ENCODE measurements around the gene STK36.

The STK36 gene

DNA sequence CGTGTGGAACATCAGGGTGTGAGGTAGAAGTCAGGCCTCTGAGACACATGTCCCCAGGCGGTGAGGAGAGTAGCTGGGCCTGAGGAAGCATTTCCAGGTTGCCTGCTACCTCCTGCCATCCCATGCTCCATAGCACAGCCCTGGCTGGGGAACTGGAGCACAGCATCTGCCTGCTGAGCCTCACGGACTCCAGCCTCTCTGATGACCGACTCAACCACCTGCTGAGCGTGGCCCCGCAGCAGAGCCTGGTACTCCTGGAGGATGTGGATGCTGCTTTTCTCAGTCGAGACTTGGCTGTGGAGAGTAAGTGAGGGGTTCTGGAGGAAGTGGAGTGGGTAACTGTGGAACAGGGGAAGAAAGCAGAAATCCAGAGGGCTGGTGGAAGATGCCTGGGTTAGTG lies 9.5 kb upstream of the STK36 start:
- DNase-seq, result no peak

DNA sequence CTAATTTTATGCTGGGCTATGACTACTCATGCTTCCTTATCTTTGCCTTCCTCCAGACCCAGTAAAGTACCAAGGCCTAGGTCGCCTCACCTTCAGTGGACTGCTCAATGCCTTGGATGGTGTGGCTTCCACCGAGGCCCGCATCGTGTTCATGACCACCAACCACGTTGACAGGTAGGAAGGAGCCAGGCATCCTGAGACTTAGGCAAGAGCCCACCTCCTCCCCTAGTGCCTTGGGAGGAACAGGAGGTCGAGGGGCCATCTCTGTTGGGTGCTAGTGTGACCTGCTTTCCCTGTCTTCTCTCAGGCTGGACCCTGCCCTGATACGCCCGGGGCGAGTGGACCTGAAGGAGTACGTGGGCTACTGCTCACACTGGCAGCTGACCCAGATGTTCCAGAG lies 9.1 kb upstream of the STK36 start:
- DNase-seq, result no peak

- no peak for DNase-seq
Observed at GRCh38 chr2:218663901-218664300, 8.0 kb upstream of the STK36 start.

- DNase-seq, result no peak
Observed at GRCh38 chr2:218664653-218665052, 7.2 kb upstream of the STK36 start.

DNA sequence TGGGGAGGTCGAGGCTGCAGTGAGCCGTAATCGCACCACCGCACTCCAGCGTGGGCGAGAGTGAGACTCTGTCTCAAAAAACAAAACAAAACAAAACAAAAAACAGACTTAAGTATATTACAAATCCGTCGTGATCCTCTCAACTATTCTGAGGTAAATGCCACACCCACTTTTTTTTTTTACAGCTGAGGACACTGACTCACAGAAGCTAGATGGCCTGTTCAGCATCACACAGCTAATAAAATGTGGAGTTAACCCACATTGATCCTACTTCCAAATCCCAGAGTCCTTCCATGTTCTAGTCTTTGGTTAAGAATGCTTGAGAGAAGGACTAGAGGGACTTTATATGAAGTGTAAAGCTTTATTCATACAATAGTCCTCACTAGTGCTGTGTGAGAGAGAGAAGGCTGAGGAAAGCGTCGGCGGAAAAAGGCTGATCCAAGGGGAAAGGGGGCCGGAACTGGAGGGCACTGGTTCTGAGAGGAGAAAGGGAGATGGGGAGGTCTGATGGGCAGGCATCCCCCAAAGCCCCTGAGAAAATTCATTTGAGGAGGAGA lies 711 bp upstream of the STK36 start:
- DNase-seq, result peak; percentile 21 to 48 (median 46)

GRCh38 chr2:218679119-218679518 lies 7.2 kb downstream of the STK36 start:
- DNase-seq, result peak; percentile 94 to 98 (median 96)

DNA sequence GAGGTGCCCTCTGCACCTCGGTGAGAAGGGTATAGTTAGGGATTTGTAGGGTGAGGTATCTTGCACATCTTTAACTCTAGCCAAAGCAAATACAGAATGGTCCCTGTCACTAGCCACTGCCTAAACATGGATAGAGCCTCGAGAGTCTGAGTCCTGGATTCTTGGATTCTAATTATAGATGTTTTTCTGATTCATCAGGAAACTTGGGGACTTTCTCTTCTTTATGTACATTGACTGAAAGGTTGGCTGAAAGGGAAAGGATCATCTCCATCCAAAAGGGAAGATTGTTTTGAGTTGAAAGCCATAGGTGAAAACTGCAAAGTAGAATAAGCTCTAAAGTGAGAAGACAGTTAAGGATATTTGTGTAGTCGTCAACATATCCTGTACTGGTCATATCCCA lies 8.2 kb downstream of the STK36 start:
- DNase-seq, result peak; percentile 43 to 71 (median 66)

DNA sequence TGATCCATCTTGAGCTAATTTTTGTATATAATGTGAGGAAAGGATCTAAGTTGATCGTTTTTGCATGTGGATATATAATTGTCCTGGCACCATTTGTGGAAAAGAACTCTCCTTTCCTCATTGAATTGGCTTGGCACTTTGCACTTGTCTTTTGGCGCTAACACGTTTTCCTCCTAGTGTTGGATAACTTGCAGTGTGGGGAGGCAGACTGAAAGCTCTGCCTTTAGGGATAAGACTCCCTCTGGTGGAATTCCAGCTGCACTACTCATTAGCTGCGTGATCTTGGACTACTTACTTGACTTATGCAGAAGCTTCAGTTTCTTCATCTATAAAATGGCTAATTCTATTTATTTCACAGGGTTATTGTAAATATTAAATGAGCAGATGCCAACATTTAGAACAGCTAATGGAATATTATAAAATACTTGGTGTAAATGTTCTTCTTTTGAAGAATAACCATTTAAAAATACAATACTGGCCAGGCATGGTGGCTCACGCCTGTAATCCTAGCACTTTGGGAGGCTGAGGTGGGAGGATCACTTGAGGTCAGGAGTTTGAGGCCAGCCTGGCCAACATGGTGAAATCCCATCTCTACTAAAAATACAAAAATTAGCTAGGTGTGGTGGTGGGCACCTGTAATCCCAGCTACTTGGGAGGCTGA lies 15.6 kb downstream of the STK36 start:
- DNase-seq, result peak; percentile 85 to 92 (median 88)

GRCh38 chr2:218691234-218691633 lies 19.3 kb downstream of the STK36 start:
- peak in 1 of 3 donors; percentile 16 for DNase-seq

DNA sequence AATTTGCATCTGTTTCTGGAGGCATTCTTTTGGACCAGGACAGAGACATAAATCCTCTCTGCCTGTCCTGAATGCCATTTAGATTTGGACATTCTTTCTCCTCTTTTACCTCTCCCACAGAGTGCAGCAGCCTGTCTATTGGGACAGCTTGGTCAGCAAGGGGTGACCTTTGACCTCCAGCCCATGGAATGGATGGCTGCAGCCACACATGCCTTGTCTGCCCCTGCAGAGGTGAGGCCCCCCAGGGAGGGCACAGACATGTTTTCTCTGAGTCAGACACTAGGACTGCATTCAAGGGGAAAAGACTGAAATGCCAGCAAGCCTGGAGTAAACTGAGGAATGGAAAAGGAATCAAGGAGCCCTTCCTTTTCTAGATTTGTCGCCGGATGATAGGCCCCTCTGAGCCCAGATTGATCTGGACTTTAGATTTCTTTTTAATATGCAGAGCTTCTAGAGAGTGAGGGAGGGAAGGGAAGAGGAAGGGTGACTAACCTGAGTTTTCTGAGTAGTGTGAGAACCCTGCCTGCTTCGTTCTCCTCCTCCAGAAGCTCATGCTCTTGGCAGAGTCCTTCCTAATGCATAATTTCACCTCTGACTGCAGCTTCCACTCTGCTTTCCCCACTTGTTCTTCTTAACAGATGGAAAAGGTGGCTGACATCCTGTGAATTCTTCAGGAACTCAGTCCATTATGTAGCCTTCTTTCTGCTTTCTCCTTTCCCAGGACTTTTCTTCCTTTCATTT lies 22.7 kb downstream of the STK36 start:
- no peak for DNase-seq

GRCh38 chr2:218698885-218699284 lies 27.0 kb downstream of the STK36 start:
- no peak for DNase-seq

GRCh38 chr2:218701806-218702205 lies 29.9 kb downstream of the STK36 start:
- DNase-seq, result no peak

DNA sequence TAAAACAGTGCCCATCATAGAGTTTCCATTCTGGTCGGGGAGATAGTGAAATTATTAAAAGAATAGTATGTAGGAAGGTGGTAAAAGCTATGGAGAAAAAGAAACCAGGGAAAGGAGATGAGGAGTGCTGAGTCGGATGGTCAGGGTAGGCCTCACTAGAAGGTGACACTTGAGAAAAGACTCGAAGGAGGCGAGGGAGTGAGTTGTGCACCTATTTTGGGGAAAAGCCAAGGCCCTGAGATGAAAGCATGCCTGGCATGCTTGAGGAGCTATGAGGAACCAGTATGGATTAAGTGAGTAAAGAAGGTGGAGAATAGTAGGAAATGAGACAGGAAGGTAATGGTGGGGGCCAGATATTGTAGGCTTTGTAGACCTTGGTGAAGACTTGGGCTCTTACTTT lies 31.5 kb downstream of the STK36 start:
- DNase-seq, result no peak

- no peak for DNase-seq
Observed at GRCh38 chr2:218708086-218708485, 36.2 kb downstream of the STK36 start.

DNA sequence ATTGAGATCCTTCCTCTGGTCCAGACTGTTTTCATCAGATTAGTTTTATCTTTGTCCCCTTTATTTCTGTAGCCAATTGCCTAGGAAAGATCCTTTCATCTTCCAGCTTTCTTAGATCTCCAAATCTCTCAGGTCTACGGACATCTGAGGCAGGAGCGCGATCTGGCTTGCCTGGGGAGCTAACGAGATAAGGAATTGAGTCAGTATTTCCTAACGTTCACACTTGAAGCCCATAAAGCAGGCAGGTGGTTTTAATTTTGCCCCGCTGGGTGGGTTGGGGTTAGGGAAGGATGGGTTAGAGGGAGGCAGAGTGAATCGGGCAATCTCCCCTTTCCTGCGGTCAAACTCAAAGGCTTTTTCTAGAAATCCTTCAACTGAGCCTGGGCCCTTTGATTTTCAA lies 38.0 kb downstream of the STK36 start:
- no peak for DNase-seq

DNA sequence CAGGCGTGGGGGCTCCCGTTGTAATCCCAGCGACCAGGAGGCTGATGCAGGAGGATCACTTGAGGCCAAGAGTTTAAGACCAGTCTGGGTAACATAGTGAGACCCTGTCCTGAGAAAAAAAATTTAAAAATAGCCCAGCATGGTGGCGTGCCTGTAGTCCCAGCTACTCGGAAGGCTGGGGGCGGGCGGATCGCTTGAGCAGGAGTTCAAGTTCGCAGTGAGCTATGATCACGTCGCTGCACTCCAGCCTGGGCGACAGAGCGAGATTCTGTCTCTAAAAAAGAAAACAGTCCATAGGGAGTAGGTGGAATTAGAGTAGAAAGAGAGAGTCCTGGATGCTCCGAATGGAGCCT lies 38.4 kb downstream of the STK36 start:
- no peak for DNase-seq

DNA sequence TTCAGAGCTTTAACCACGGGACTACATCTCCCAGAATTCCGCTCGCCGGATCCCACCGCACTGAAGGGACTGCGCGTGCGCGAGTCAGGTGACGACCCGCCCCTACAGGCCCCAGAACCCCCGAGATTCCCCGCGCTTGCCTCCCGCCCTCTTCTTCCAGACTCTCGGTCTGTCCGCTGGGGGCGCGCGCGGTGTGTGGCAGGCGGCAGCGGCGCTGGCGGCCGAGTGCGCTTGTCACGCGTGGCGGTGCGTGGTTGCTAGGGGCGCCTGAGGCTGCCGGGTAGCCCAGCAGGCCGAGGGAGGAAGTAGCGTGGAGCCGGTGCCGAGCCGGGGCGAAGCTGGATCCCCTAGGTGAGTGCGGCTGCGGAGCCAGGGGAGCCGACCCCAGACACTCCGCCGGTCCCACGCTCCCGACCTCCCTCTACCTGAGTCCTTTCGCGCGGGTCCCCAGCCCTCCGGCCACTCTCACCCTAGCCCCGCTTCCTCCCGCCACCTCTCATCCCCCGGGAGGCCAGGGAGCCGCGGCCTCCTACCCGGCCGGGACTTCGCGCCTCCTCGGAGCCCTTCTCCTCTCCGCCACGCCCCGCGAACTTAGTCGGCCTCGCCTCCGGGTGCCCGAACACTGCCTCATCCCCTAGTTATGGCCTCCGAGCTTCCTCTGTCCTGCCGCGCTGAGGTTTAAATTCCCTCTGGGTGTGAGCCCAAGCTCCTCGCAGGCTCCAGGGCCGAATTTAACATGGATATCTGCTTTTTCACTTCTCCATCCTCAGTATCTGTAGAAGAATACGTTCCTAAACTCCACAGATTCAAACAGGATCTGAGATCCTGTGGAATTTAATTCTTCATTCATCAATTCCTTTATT lies 39.0 kb downstream of the STK36 start, which contains the start of gene TTLL4:
Gene TTLL4 (plus strand): TSS at position 149 of the 863 bp plus-strand sequence. CDS start 26,842 bp downstream, outside the sequence.
- peak; percentile 99 to 100 (median 99) for DNase-seq

DNA sequence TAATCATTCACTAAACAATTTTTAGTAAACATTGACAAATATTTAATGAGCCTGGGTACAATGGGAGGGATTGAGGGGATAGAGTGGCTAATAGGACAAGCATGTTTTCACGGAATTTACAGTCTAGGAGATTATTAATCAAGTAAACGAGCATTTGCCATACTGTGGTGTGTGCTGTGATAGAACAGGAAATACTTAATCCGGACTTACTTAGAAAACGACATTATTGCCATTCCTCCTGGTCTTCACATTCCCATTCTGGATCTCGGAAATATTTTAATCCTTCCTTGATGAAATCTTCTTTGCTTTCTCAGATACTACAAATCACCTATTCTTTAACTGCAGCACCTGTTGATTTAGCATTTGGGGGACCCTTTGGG lies 39.7 kb downstream of the STK36 start:
- no peak for DNase-seq

GRCh38 chr2:218713922-218714321 lies 42.0 kb downstream of the STK36 start:
- DNase-seq, result peak in 1 of 3 donors; percentile 14

- no peak for DNase-seq
Observed at GRCh38 chr2:218716070-218716469, 44.2 kb downstream of the STK36 start.

DNA sequence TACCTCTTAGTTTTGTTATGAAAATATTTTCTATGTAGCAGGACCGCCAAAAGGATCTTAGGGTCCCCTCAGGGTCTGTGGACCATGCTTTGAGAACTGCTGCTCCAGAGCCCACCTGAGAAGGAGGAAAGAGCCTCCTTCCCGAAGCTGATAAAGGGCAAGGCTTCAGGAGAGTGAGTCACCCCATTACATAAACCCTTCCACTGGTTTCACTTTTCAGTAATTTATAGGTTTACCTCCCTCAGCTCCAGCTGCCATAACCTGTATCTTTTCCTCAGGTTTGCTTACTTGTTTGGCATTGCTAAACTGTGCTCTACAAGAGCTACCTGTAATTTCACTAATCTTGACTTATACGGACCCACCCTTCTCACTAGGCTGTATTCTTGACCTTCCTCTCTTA lies 45.4 kb downstream of the STK36 start:
- peak in 1 of 3 donors; percentile 32 for DNase-seq

DNA sequence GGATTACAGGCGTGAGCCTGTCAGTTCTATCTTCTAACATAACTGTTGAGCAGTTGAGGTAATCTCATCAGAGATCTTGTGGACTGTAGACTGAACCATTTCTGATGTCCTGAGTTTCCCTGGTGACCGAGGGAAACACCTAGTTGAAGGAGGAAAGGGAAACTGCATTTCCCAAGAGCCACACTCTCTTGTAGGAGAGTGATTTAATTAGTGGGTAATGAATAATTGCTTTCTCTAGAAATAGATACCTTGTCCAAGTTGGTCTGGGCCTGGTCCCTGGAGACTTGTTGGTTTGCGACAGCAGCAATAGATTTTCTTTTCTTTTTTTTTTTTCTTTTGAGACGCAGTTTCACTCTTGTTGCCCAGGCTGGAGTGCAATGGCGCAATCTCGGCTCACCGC lies 46.2 kb downstream of the STK36 start:
- no peak for DNase-seq

DNA sequence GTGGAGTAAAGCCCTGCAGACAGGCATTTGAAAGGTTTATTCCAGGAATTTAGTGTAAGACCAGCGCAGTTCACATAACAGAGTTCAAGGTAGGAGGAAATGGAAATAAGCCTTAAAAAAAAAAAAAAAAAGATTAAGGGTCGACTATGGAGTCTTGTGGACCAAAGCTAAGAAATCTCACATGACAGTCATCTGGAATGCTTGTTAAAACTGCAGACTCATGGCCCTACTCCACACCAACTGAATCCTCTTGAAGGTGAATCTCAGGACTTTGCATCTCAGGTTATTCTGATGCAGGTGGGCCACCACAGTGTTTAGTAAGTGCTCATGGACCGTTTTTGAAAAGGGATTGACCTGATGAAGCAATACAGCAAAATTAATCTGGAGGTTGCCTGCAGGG lies 47.6 kb downstream of the STK36 start:
- DNase-seq, result no peak
